ENCODE results near the gene MUCL1.
"Not testable (repeated sequence)": the region's sequence is repeated elsewhere in the genome, so short reads cannot be mapped to it uniquely, and the experiment has no call there.

MUCL1 gene

GRCh38 chr12:54863948-54864618 is 9.8 kb downstream of the MUCL1 start:
- Histone ChIP-seq H3K9ac (ENCODE audit: low read depth, low read length) (no peak overlapping the region), H3K36me3 (ENCODE audit: insufficient read depth, low read length) (no peaks in the 10 kb centered on the region), H3K9me3 (replicated peaks; ENCODE audit: low read length) (no peaks in the 10 kb centered on the region), H3K4me2 (ENCODE audit: low read length) (no peak overlapping the region), H3K4me1 (ENCODE audit: control insufficient read depth, insufficient read depth, low read length) (no peaks in the 10 kb centered on the region), H3K27me3 (ENCODE audit: control insufficient read depth, insufficient read depth, low read length) (peaks cover 41% of the 10 kb centered on the region), H3K4me3 (ENCODE audit: low read length) (no peak overlapping the region)

DNA sequence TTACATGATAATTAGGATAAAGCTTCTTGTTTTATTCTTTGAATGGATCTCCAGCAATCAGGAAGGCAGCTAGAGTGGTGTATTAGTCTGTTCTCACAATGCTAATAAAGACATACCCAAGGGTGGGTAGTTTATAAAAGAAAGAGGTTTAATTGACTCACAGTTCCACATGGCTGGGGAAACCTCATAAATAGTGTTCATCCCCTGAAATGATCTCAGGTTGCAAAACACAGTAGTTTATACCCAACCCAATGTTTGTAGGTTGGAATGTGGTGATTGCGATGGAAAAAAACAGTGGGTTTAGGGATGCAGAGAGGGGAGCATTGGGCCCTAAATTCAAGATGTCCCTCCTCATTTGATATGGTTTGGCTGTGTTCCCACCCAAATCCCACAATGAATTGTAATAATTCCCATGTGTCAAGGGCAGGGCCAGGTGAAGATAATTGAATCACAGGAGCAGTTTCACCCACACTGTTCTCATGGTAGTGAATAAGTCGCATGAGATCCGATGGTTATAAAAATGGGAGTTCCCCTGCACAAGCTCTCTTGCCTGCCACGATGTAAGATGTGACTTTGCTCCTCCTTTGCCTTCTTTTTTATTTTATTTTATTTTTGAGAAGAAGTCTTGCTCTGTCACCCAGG is 11.5 kb downstream of the MUCL1 start:
- no peaks in the 10 kb centered on the region for H3K9me3 ChIP-seq (replicated peaks; ENCODE audit: low read length)
- H3K4me3 ChIP-seq (ENCODE audit: low read length) = no peak overlapping the region
- no peak overlapping the region for H3K9ac ChIP-seq (ENCODE audit: low read depth, low read length)
- peaks cover 27% of the 10 kb centered on the region for H3K27me3 ChIP-seq (ENCODE audit: control insufficient read depth, insufficient read depth, low read length)
- H3K4me2 ChIP-seq (ENCODE audit: low read length) = no peak overlapping the region
- no peaks in the 10 kb centered on the region for H3K36me3 ChIP-seq (ENCODE audit: insufficient read depth, low read length)
- no peaks in the 10 kb centered on the region for H3K4me1 ChIP-seq (ENCODE audit: control insufficient read depth, insufficient read depth, low read length)

GRCh38 chr12:54868690-54869089 is 14.4 kb downstream of the MUCL1 start:
- H3K9me3 ChIP-seq (replicated peaks; ENCODE audit: low read length) = no peaks in the 10 kb centered on the region
- H3K4me3 ChIP-seq (ENCODE audit: low read length) = no peak overlapping the region
- no peaks in the 10 kb centered on the region for H3K4me1 ChIP-seq (ENCODE audit: control insufficient read depth, insufficient read depth, low read length)
- no peak overlapping the region for H3K4me2 ChIP-seq (ENCODE audit: low read length)
- no peak overlapping the region for H3K9ac ChIP-seq (ENCODE audit: low read depth, low read length)
- no peaks in the 10 kb centered on the region for H3K36me3 ChIP-seq (ENCODE audit: insufficient read depth, low read length)
- peaks cover 14% of the 10 kb centered on the region for H3K27me3 ChIP-seq (ENCODE audit: control insufficient read depth, insufficient read depth, low read length)

DNA sequence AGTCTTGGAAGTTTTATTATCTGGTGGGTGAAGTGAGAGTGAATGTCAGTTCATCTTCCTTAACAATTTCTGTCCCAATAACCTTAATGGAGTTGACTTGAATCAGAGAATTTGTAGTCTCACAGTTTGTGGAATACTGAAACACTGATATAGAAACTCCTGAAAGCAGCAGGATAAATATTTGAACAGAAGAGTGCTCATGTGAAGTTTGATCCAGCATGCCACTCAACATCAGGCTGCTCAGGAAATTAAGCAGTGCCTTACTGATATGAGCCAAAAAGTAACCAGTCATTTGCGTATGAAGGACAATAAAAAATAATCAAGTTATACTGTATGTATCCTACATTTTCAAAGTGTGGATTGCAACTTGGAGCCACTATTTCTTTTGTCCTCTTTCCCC is 15.7 kb downstream of the MUCL1 start:
- H3K4me2 ChIP-seq (ENCODE audit: low read length) = no peak overlapping the region

DNA sequence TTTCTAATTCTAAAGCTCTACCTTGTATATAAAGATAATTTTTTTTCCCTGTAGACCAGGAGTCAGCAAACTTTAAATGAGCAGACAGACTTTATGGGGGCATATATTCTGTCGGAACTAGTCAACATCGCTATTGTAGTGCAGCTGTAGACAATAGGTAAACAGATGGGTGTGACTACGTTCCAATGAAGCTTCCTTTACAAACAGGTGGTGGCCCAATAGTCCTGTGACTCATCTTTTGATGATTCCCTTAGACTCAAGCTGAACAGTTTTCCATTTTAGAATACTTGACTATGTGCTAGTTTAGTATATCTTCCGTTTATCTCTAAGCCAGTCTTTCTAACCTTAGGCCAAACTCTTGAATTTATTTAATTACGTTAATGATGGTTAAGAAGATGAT is 16.3 kb downstream of the MUCL1 start:
- Histone ChIP-seq H3K4me2 (ENCODE audit: low read length) (no peak overlapping the region), H3K9me3 (replicated peaks; ENCODE audit: low read length) (no peaks in the 10 kb centered on the region), H3K27me3 (ENCODE audit: control insufficient read depth, insufficient read depth, low read length) (peaks cover 10% of the 10 kb centered on the region)

More for the DNA sequence above, 15.7 kb downstream of the MUCL1 start:
- no peak overlapping the region for H3K4me3 ChIP-seq (ENCODE audit: low read length)
- H3K4me1 ChIP-seq (ENCODE audit: control insufficient read depth, insufficient read depth, low read length) = no peaks in the 10 kb centered on the region
- no peaks in the 10 kb centered on the region for H3K9me3 ChIP-seq (replicated peaks; ENCODE audit: low read length)
- no peaks in the 10 kb centered on the region for H3K36me3 ChIP-seq (ENCODE audit: insufficient read depth, low read length)
- H3K27me3 ChIP-seq (ENCODE audit: control insufficient read depth, insufficient read depth, low read length) = peaks cover 10% of the 10 kb centered on the region
- H3K9ac ChIP-seq (ENCODE audit: low read depth, low read length) = no peak overlapping the region

GRCh38 chr12:54879150-54879549 is 24.8 kb downstream of the MUCL1 start:
- Histone ChIP-seq H3K4me3 (ENCODE audit: low read length) (no peak overlapping the region), H3K9me3 (replicated peaks; ENCODE audit: low read length) (no peaks in the 10 kb centered on the region), H3K4me1 (ENCODE audit: control insufficient read depth, insufficient read depth, low read length) (peaks cover 13% of the 10 kb centered on the region), H3K4me2 (ENCODE audit: low read length) (no peak overlapping the region), H3K27me3 (ENCODE audit: control insufficient read depth, insufficient read depth, low read length) (no peaks in the 10 kb centered on the region), H3K36me3 (ENCODE audit: insufficient read depth, low read length) (no peaks in the 10 kb centered on the region), H3K9ac (ENCODE audit: low read depth, low read length) (no peak overlapping the region)

More for the DNA sequence above, 16.3 kb downstream of the MUCL1 start:
- H3K9ac ChIP-seq (ENCODE audit: low read depth, low read length) = no peak overlapping the region
- no peaks in the 10 kb centered on the region for H3K4me1 ChIP-seq (ENCODE audit: control insufficient read depth, insufficient read depth, low read length)
- no peak overlapping the region for H3K4me3 ChIP-seq (ENCODE audit: low read length)
- no peaks in the 10 kb centered on the region for H3K36me3 ChIP-seq (ENCODE audit: insufficient read depth, low read length)

- H3K36me3 ChIP-seq (ENCODE audit: insufficient read depth, low read length) = no peaks in the 10 kb centered on the region
- H3K4me1 ChIP-seq (ENCODE audit: control insufficient read depth, insufficient read depth, low read length) = peaks cover 13% of the 10 kb centered on the region
- no peaks in the 10 kb centered on the region for H3K27me3 ChIP-seq (ENCODE audit: control insufficient read depth, insufficient read depth, low read length)
- H3K4me3 ChIP-seq (ENCODE audit: low read length) = no peak overlapping the region
- H3K9me3 ChIP-seq (replicated peaks; ENCODE audit: low read length) = no peaks in the 10 kb centered on the region
- H3K4me2 ChIP-seq (ENCODE audit: low read length) = no peak overlapping the region
- no peak overlapping the region for H3K9ac ChIP-seq (ENCODE audit: low read depth, low read length)
These were observed 25.3 kb downstream of the MUCL1 start for GRCh38 chr12:54879579-54879978.

- Histone ChIP-seq H3K4me1 (ENCODE audit: control insufficient read depth, insufficient read depth, low read length) (peaks cover 13% of the 10 kb centered on the region), H3K36me3 (ENCODE audit: insufficient read depth, low read length) (no peaks in the 10 kb centered on the region), H3K9ac (ENCODE audit: low read depth, low read length) (no peak overlapping the region), H3K4me3 (ENCODE audit: low read length) (no peak overlapping the region), H3K4me2 (ENCODE audit: low read length) (no peak overlapping the region), H3K9me3 (replicated peaks; ENCODE audit: low read length) (no peaks in the 10 kb centered on the region), H3K27me3 (ENCODE audit: control insufficient read depth, insufficient read depth, low read length) (no peaks in the 10 kb centered on the region)
These were observed 27.8 kb downstream of the MUCL1 start for GRCh38 chr12:54882079-54882478.

DNA sequence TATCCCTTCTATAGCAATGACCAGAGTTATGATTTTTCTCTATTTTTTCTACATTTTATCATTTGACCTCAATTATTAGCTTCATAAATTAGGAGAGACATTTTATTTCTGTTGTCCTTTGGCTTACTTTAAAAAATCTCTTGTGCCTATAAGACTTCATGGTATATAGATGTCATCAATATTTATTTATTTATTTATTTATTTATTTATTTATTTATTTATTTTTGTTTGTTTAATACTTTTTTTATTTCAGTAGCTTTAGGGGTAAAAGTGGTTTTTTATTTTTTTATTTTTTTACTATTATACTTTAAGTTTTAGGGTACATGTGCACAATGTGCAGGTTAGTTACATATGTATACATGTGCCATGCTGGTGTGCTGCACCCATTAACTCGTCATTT is 28.3 kb downstream of the MUCL1 start:
- not testable (repeated sequence) for H3K27me3 ChIP-seq (ENCODE audit: control insufficient read depth, insufficient read depth, low read length); H3K9ac ChIP-seq (ENCODE audit: low read depth, low read length); H3K4me3 ChIP-seq (ENCODE audit: low read length); H3K36me3 ChIP-seq (ENCODE audit: insufficient read depth, low read length); H3K4me2 ChIP-seq (ENCODE audit: low read length); H3K9me3 ChIP-seq (replicated peaks; ENCODE audit: low read length)
- H3K4me1 ChIP-seq (ENCODE audit: control insufficient read depth, insufficient read depth, low read length) = peaks cover 13% of the 10 kb centered on the region

- H3K27me3 ChIP-seq (ENCODE audit: control insufficient read depth, insufficient read depth, low read length); H3K4me1 ChIP-seq (ENCODE audit: control insufficient read depth, insufficient read depth, low read length); H3K9ac ChIP-seq (ENCODE audit: low read depth, low read length); H3K4me2 ChIP-seq (ENCODE audit: low read length); H3K4me3 ChIP-seq (ENCODE audit: low read length); H3K36me3 ChIP-seq (ENCODE audit: insufficient read depth, low read length); H3K9me3 ChIP-seq (replicated peaks; ENCODE audit: low read length): not testable (repeated sequence)
These were observed 34.1 kb downstream of the MUCL1 start for GRCh38 chr12:54888428-54888827.

DNA sequence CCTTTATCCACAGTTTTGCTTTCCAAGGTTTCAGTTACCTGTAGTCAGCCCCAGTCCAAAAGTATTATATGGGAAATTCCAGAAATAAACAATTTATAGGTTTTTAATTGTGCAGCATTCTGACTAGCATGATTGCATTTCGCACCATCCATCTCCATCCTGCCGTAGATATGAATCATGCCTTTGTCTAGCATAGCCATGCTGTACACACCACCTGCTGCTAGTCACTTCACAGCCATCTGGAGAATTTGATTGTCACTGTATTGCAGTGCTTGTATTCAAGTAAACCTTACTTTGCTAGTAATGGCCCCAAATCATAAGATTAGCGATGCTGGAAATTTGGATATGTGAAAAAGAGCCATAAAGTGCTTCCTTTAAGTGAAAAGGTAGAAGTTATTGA is 36.0 kb downstream of the MUCL1 start:
- no peak overlapping the region for H3K9ac ChIP-seq (ENCODE audit: low read depth, low read length)
- no peaks in the 10 kb centered on the region for H3K36me3 ChIP-seq (ENCODE audit: insufficient read depth, low read length)
- H3K4me1 ChIP-seq (ENCODE audit: control insufficient read depth, insufficient read depth, low read length) = no peaks in the 10 kb centered on the region

More for the DNA sequence above, 36.0 kb downstream of the MUCL1 start:
- no peak overlapping the region for H3K4me2 ChIP-seq (ENCODE audit: low read length)
- no peak overlapping the region for H3K4me3 ChIP-seq (ENCODE audit: low read length)
- no peaks in the 10 kb centered on the region for H3K9me3 ChIP-seq (replicated peaks; ENCODE audit: low read length)
- H3K27me3 ChIP-seq (ENCODE audit: control insufficient read depth, insufficient read depth, low read length) = peaks cover 7% of the 10 kb centered on the region

Data from skeletal muscle satellite cell (primary cell).